HL-60 (cell line): ENCODE measurements around the gene SREK1IP1.

ENCODE experiments used
- TF ChIP-seq, protein P1 (sequence below): IDR thresholded peaks from one replicate; pipeline ENCODE4 v1.5.1; 2011; ENCODE audit warnings: low read length, control low read depth, inconsistent platforms; ENCODE audit not compliant: insufficient read depth
- TF ChIP-seq, protein P2 (sequence below): IDR thresholded peaks from 2 replicates; pipeline ENCODE4 v1.6.1; 2012; ENCODE audit warnings: low read depth; ENCODE audit not compliant: insufficient replicate concordance

DNA sequence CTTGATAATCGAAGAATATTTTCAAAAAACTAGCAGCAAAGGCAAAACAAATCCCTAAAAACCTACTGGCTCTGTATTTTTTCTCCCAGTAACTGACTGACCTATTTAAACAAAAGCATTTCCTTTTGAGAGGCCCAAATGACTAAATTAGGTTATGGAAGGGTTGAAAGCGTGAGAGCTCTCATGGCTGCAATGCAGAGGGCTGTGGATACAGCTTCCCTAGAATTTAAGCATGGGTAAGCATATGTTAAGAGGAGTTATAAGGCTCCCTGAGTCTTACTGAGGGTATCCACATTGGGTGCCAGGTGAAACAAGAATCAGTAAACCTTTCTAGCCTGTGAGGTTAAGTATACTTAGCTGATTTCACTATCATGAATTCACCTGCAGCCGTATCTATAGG, 45.9 kb downstream of the SREK1IP1 start:
- TF ChIP-seq, protein P1, sequence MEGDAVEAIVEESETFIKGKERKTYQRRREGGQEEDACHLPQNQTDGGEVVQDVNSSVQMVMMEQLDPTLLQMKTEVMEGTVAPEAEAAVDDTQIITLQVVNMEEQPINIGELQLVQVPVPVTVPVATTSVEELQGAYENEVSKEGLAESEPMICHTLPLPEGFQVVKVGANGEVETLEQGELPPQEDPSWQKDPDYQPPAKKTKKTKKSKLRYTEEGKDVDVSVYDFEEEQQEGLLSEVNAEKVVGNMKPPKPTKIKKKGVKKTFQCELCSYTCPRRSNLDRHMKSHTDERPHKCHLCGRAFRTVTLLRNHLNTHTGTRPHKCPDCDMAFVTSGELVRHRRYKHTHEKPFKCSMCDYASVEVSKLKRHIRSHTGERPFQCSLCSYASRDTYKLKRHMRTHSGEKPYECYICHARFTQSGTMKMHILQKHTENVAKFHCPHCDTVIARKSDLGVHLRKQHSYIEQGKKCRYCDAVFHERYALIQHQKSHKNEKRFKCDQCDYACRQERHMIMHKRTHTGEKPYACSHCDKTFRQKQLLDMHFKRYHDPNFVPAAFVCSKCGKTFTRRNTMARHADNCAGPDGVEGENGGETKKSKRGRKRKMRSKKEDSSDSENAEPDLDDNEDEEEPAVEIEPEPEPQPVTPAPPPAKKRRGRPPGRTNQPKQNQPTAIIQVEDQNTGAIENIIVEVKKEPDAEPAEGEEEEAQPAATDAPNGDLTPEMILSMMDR, result no peak
- TF ChIP-seq, protein P2, sequence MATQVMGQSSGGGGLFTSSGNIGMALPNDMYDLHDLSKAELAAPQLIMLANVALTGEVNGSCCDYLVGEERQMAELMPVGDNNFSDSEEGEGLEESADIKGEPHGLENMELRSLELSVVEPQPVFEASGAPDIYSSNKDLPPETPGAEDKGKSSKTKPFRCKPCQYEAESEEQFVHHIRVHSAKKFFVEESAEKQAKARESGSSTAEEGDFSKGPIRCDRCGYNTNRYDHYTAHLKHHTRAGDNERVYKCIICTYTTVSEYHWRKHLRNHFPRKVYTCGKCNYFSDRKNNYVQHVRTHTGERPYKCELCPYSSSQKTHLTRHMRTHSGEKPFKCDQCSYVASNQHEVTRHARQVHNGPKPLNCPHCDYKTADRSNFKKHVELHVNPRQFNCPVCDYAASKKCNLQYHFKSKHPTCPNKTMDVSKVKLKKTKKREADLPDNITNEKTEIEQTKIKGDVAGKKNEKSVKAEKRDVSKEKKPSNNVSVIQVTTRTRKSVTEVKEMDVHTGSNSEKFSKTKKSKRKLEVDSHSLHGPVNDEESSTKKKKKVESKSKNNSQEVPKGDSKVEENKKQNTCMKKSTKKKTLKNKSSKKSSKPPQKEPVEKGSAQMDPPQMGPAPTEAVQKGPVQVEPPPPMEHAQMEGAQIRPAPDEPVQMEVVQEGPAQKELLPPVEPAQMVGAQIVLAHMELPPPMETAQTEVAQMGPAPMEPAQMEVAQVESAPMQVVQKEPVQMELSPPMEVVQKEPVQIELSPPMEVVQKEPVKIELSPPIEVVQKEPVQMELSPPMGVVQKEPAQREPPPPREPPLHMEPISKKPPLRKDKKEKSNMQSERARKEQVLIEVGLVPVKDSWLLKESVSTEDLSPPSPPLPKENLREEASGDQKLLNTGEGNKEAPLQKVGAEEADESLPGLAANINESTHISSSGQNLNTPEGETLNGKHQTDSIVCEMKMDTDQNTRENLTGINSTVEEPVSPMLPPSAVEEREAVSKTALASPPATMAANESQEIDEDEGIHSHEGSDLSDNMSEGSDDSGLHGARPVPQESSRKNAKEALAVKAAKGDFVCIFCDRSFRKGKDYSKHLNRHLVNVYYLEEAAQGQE, result no peak
